Activated CD8-positive, alpha-beta memory T cell treated with anti-CD3 and anti-CD28 coated beads for 1 hour (primary cell): ENCODE data around the gene PAX2.

Source experiments
- DNase-seq, 2 donors: peaks; one replicate each; pipeline ENCODE4 v3.0.0-alpha.2; 2020; ENCODE audit warnings: low read depth in 1 of 2; ENCODE audit errors: extremely low read depth in 1 of 2

The PAX2 gene

GRCh38 chr10:100782461-100783244 lies 37.3 kb downstream of the PAX2 start:
- DNase-seq, result no peak

DNA sequence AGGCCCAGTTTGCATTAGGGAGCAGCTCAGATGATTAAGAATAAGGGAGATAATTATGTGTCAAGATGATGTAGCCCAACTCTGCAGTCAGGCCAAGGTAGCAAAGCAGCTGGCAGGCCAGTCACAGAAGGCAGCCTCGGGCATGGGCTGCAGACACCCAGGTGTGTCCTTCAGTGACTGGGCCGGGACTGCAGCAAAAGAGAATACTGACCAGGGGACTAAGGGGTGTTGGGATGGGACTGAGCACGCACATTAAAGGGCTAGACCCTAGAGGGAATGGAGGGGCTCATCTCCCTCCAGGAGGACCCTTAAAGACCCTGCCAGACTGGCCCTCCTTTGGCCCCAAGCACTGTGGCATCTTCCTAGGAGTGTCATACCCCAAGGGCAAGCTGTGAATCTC lies 38.7 kb downstream of the PAX2 start:
- no peak for DNase-seq

DNA sequence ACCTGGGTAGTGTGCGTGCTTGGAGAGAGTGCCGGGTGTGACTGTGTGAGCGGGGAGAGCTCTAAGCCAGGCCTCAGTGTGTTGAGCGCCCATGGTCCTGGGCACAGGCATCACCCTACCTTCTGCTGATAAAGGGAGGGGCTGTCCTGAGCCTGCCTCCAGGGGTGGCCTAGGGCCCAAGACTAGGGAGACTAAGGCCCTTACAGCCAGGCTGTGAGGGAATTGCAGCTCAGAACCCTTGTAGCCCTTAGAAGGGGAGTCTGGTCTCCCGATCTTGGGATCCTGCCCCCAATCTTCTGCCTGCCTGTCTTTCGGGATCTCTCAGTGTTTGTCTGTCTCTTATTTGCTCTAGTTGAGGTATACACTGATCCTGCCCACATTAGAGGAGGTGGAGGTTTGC lies 41.2 kb downstream of the PAX2 start:
- no peak for DNase-seq

DNA sequence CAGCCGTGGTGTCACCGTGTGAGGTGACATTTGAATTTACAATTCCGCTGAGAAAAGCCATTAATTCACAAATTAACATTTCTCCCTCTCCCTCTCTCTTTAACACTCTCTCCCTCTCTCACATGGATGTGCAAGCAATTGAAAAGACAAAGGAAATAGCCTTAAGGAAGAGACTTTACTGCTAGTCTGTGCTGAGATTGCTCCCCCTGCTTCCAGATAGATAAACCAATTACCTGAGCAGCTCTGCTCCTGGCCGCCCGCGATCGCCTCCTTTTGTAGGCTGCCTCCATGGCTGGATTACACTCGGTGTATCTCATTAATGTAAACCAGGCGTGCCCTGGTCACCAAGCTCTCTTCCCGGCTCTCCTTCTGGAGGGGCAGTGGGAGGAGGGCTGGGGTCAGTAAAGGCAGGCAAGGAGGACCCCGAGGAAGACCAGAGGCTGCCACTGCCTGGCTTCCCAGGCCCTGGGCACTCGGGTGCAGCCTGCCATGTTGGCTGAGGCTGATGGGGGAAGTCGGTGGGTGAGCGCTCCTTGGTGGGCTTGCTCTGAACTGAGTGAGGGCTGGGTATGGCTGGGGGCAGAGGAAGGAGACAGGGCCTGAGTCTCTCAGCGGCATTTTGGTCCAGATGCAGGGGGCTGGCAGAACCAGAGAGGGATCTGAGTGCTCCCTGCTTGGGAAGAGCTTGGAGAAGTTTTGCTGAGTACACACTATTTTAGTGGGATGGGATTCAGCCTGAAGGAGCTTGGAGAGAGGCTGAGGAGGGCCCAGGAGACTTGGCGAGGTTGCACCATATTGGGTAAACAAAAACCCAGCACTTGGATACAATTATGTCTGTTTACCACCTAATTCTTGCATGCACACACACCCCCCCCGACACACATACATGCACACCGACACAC lies 42.9 kb downstream of the PAX2 start:
- DNase-seq, result no peak

GRCh38 chr10:100790761-100791208 lies 45.4 kb downstream of the PAX2 start:
- no peak for DNase-seq

- DNase-seq, result no peak
Measured at GRCh38 chr10:100791369-100792058, 46.1 kb downstream of the PAX2 start.

DNA sequence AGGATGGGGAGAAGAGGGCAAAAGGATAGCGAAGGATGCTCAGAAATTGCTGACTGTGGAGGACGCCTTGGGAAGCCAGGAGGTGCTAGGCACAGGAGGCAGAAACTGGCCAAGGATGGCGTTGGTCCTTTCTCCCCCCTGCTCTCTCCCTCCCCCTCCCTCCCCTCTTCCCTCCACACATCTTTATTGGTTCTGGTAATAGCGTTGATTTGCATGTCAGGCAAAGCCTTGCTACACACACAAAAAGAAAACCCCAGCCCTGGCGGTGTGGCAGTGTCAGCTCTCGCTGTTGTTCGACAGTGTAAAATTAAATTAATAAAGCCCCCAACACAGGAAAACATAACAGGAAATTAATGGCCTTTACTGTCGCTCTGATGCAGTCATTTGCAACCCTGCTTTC lies 47.2 kb downstream of the PAX2 start:
- no peak for DNase-seq

GRCh38 chr10:100793055-100793454 lies 47.7 kb downstream of the PAX2 start:
- no peak for DNase-seq

- no peak for DNase-seq
Measured at GRCh38 chr10:100799881-100800280, 54.5 kb downstream of the PAX2 start.

- DNase-seq, result no peak
Measured at GRCh38 chr10:100800931-100801330, 55.5 kb downstream of the PAX2 start.

DNA sequence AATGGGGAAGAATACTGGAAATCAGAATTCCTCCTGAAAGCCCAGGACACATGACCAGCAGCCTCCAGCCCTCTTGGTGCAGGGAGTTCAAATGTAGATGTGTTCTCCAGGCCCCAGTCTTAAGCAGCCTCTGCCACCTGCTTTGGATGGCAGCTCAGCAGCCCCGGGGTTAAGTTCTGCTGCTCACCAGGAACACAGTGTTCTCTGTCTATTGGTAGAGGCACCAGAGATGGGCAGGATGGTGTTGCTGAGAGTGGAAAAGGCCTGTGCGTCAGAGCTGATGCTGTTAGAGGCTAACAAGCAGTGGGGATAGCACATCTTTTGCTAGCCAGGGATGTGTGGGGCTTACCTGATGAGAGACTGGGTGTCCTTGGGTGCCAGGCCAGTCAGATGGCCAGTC lies 56.8 kb downstream of the PAX2 start:
- no peak for DNase-seq

- DNase-seq, result no peak
Measured at GRCh38 chr10:100802607-100803006, 57.2 kb downstream of the PAX2 start.

DNA sequence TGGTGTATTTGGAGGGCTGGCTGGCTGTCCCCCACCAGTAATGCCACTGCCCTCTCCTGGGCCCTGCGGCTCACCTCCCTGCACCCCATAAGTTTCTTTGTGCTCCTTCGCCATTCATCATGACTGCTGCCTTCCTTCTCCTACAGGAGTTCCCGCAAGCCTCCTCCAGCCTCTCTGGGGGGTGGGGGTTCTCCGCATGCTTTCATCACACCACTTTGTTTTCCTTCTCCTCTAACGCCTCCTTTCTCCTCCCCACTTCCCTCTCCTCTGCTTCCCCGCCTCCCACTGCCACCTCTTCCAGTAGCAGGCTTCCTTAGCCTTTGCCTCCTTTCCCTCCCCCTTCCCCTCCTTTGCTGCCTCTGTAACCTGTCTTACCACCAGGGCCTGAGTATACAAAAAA lies 58.1 kb downstream of the PAX2 start:
- DNase-seq, result no peak

- DNase-seq, result no peak
Measured at GRCh38 chr10:100803908-100804307, 58.5 kb downstream of the PAX2 start.

DNA sequence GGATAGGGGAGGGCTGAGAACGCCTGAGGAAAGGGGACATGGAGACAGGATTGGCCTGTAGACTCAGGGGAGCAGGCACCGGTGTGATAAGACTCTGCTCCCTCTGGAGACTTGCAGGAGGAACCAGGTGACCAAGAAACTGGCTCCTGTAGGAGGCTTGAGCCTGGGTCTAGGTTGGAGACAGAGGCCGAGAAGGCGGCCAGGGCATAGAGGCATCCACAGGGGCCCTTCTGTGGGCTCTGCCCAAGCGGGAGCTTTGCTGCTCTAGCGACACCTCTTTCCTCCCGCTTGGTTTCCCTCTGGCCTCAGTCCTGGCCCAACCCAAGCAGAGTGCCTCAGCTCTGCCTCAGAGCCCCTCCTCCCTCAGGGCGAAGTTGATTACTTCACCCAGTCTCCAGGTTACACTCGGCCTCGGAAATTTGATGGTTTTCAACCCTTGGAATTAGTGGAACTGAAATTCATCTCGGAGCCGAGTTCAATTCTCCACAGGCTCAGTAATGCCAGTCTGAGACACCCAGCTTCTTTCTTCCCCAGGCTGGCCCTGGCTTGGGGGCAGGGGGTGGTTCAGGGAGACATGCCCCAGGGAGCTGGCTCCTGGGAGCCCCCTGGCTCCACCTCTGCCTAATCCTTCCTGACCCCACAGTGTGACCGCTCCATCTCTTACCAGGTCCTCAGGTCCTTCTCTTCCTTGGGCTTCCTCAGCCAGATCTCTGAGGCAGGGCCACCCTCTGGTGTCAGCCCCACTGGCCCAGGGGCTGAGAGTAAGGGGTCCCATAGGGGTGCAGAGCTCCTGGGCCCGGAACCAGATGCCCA lies 60.4 kb downstream of the PAX2 start:
- no peak for DNase-seq

DNA sequence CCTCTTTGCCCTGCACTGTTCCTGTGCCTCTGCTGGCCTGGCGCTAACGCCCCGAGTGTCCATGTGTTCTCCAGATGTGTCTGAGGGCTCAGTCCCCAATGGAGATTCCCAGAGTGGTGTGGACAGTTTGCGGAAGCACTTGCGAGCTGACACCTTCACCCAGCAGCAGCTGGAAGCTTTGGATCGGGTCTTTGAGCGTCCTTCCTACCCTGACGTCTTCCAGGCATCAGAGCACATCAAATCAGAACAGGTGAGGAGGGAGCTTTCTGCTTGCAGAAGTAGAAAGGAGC lies 60.9 kb downstream of the PAX2 start:
- no peak for DNase-seq

- no peak for DNase-seq
Measured at GRCh38 chr10:100807241-100807951, 62.0 kb downstream of the PAX2 start.

- no peak for DNase-seq
Measured at GRCh38 chr10:100808876-100809275, 63.5 kb downstream of the PAX2 start.

DNA sequence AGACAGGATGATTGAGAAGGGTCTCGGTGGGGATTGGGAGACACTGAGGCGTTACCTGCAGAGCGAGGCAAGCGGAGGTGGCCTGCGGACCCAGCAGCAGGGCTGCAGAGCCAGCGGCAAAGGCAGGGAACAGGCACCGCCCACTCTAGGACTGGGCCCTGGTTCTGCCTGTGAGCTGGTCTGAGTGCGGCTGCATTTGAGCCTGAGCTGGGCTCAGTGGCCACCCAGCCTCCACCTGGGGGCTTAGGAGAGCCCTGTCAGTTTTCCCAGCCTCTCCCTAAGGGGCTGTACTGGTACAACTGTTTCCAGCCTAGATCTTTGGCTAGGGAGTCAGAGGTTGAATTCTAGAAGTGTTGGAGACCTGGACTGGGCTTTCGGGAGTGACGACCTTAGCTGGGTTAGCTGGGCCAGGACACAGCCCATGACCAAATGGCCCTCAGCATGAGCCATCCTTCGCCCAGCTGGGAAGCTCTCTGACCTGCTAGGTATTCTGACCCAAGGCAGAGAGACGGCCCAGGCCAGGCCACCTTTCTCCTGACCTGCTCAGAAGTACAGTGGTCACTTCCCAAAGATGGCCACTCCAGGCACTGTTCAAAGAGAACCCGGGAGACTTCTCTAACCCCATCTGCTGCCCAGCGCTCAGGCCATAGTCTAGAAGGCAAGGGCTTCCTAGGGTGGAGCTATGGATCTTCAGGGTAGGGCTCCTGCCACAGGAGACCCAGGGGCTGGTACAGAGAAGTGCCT lies 64.9 kb downstream of the PAX2 start:
- no peak for DNase-seq

DNA sequence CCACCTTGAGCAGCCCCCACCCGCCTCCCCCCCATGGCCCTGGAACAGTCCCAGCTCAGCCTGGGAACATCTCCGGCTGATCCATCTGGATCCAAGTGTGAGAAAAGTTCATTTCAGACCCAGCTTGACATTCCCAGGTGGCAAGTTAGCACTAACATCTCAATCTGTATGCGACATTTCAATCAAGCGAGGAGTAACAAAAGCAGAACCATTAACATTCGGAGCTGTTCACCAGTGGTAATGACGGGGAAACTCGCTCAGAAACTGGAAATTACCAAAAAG lies 65.4 kb downstream of the PAX2 start:
- no peak for DNase-seq
